BJ (cell line): ENCODE measurements around the gene PCNT. TPM values are rescaled to one million over a fixed set of nuclear protein-coding genes. Genes with fewer than 3 reads are reported as not detected.

Experiments
- CTCF ChIA-PET: fragments of 350-600 bp; formaldehyde crosslinking; extraction: SDS; loops from one replicate; lab custom pipeline; 2021; ENCODE audit warnings: antibody characterized with exemption, inconsistent platforms; lab: Yijun Ruan, JAX
- POLR2A ChIA-PET: fragments of 300-600 bp; sonication (Branson Sonifier 250); formaldehyde crosslinking; extraction: SDS; loops from one replicate; lab custom pipeline; 2021; ENCODE audit warnings: antibody characterized with exemption; lab: Charles Lee
- DNase-seq: peaks from one replicate; pipeline ENCODE4 v3.0.0-alpha.2; 2011; ENCODE audit warnings: low read depth
- H3K27me3 ChIP-seq: 2 replicates; pipeline ENCODE4 v1.6.0; 2011; ENCODE audit warnings: low read length; ENCODE audit not compliant: control insufficient read depth, insufficient read depth
- H3K36me3 ChIP-seq: 2 replicates; pipeline ENCODE4 v1.5.1; 2011; ENCODE audit warnings: low read length; ENCODE audit not compliant: control insufficient read depth, insufficient read depth
- H3K4me3 ChIP-seq: 2 replicates; pipeline ENCODE4 v1.5.1; 2011; ENCODE audit warnings: low read depth, mild to moderate bottlenecking, control low read depth, low read length
- polyA plus RNA-seq: library from polyadenylated mRNA; depleted of rRNA; stranded (reverse); fragments of >200 nt; gene quantifications from 2 replicates; pipeline ENCODE4 v1.2.3, GENCODE V29; 2011
- TF ChIP-seq, protein P1 (sequence below): IDR thresholded peaks from 2 replicates; pipeline ENCODE4 v1.5.1; 2011; ENCODE audit warnings: low read depth, mild to moderate bottlenecking, control low read depth, inconsistent platforms, low read length, moderate library complexity; ENCODE audit not compliant: insufficient read depth

The PCNT gene
- polyA plus RNA-seq, 1 experiment, result 11.0 TPM

DNA sequence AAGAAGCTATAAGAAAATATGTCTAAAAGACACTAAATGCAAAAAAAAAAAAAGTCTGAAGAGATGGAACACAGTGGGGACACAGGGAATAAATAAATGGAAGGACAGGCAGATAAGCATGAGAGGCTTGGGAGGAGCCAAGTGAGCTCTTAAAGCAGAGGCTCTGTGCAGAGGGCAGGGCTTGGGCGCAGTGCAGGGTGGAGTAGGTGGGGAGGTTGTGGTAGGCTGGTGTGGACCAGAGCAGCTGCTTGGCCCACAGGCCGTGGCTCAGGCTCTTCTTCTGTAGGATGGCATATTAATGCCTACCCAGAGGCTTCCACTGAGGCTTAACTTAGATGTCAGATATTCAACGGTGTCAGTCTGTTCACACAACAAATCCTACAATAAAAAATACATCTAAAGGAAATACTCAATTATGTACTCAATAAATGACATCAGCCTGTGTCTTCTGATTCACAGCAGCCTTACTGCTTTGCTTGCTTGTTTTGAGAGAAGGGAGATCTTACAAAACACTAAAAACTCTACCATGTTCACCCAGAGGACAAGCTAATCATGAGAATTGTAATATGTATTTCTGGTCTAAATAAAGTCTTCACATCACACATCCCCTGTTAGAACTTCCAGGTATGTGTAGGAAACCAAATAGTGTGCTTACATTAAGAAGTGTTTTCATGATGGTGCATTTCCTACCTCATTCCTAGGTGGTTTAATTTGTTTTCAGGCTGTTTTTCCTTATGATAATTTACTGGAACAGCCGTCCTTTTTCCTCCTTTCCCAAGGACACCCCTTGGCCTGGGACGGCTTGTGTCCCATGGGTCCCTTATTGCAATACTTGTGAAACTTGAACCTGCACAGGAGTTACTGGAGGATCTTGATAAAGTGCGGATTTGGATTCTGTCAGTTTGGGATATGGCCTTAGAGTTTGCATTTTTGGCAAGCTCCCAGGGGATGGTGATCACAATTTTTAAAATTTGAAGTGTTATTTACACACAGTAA lies 159.6 kb downstream of the PCNT start:
- no peak for DNase-seq
- no peak overlapping the region for H3K4me3 ChIP-seq
- H3K36me3 ChIP-seq, result no peaks in the 10 kb centered on the region
- ChIA-PET CTCF (interaction anchor here (0.6 to 0.7 kb wide), 3 partner anchors 16 to 63 kb away, joined by 3 read pairs; no protein-coding TSS in a partner anchor), POLR2A (no interaction called here)
- no peaks in the 10 kb centered on the region for H3K27me3 ChIP-seq
- TF ChIP-seq, protein P1, sequence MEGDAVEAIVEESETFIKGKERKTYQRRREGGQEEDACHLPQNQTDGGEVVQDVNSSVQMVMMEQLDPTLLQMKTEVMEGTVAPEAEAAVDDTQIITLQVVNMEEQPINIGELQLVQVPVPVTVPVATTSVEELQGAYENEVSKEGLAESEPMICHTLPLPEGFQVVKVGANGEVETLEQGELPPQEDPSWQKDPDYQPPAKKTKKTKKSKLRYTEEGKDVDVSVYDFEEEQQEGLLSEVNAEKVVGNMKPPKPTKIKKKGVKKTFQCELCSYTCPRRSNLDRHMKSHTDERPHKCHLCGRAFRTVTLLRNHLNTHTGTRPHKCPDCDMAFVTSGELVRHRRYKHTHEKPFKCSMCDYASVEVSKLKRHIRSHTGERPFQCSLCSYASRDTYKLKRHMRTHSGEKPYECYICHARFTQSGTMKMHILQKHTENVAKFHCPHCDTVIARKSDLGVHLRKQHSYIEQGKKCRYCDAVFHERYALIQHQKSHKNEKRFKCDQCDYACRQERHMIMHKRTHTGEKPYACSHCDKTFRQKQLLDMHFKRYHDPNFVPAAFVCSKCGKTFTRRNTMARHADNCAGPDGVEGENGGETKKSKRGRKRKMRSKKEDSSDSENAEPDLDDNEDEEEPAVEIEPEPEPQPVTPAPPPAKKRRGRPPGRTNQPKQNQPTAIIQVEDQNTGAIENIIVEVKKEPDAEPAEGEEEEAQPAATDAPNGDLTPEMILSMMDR, result no peak

GRCh38 chr21:46486481-46487126 lies 162.6 kb downstream of the PCNT start:
- Histone ChIP-seq H3K27me3 (no peaks in the 10 kb centered on the region), H3K4me3 (no peak overlapping the region), H3K36me3 (0 out of 2 replicates have a peak, but pooled peaks cover 1% of the 10 kb centered on the region)
- ChIA-PET POLR2A (no interaction called here), CTCF (no interaction called here)
- TF ChIP-seq, protein P1, result no peak
- DNase-seq, result no peak

DNA sequence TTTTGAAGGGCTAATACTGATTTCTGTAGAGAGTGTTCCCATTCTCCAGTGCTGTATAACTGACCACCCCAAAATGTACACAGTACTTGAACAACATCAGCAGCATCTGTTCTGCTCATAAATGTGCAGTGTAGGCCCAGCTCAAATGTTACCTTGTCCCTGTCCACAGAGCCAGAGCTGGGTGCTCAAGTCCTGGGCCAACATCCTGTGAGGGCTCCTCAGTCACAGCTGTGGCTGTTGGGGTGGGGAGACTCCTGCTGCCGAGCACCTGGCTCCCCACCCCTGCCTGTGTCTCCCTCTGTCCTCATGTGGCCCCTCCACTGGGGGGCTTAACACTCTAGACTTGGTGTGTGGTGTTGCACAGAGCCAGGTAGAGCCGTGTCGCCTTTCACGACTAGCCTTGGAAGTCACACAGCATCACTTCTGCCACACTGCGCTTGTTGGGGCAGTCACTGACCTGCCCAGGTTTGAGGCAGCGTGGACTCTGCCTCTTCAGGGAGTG lies 165.3 kb downstream of the PCNT start:
- TF ChIP-seq, protein P1, result no peak
- ChIA-PET CTCF (interaction anchor here (2.8 kb wide), 1 partner anchor 12 kb away, joined by 10 read pairs; no protein-coding TSS in a partner anchor), POLR2A (no interaction called here)
- Histone ChIP-seq H3K27me3 (no peaks in the 10 kb centered on the region), H3K4me3 (no peak overlapping the region), H3K36me3 (0 out of 2 replicates have a peak, but pooled peaks cover 1% of the 10 kb centered on the region)
- DNase-seq, result no peak

DNA sequence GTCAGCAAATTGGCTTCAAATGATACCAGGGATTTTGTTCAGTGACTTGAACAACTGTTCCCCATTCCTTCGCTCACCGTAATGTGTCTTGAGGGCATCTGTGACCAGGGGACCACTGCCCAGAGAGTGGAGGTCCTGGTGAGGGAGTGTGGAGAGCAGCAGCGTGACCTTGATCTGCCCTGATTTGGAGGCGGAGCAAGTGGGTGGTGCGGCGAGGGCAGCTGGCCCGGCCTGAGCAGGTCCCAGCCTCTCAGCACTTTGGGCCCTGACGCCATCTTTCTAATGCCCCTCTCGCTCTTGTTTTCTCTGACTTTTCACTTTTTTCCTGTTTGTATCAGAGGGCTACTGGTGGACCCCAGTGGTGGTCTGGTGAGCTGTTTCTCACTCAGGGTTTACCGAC lies 165.8 kb downstream of the PCNT start:
- TF ChIP-seq, protein P1, result no peak
- ChIA-PET CTCF (interaction anchor here (2.8 kb wide), 1 partner anchor 11 kb away, joined by 10 read pairs; no protein-coding TSS in a partner anchor), POLR2A (no interaction called here)
- Histone ChIP-seq H3K36me3 (0 out of 2 replicates have a peak, but pooled peaks cover 1% of the 10 kb centered on the region), H3K4me3 (no peak overlapping the region), H3K27me3 (no peaks in the 10 kb centered on the region)
- no peak for DNase-seq
